Measurements from ENCODE around the gene RSU1.

DNA sequence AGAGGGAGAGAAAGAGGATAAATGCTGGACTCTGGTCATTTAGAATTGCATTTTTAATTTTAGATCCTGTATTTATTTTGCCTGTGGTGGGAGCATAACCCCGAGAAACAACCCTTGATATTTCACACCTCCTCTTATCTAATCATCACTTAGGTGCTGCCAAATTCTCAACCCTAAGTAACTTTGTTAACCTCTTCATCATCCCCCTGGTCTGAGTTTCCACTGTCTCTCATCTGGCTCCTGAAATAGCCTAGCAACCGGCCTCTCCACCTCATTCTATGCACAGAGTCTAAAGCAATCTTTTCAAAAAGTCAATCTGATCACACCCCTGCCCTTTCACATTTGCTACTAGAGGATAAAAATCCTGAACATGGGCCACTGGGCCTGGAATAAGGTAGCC lies 177.1 kb downstream of the RSU1 start:
- TF ChIP-seq, protein P1, sequence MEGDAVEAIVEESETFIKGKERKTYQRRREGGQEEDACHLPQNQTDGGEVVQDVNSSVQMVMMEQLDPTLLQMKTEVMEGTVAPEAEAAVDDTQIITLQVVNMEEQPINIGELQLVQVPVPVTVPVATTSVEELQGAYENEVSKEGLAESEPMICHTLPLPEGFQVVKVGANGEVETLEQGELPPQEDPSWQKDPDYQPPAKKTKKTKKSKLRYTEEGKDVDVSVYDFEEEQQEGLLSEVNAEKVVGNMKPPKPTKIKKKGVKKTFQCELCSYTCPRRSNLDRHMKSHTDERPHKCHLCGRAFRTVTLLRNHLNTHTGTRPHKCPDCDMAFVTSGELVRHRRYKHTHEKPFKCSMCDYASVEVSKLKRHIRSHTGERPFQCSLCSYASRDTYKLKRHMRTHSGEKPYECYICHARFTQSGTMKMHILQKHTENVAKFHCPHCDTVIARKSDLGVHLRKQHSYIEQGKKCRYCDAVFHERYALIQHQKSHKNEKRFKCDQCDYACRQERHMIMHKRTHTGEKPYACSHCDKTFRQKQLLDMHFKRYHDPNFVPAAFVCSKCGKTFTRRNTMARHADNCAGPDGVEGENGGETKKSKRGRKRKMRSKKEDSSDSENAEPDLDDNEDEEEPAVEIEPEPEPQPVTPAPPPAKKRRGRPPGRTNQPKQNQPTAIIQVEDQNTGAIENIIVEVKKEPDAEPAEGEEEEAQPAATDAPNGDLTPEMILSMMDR (IDR thresholded peaks at IDR 0.05), result no peak
- TF ChIP-seq POLR2A (IDR thresholded peaks at IDR 0.05), result no peak
- no peak for TF ChIP-seq EP300 (IDR thresholded peaks at IDR 0.05)
- no peak for TF ChIP-seq POLR2AphosphoS5 (IDR thresholded peaks at IDR 0.05)
